ENCODE results near the gene ALDH1L2. TPM values are rescaled to one million over a fixed set of nuclear protein-coding genes. Genes with fewer than 3 reads are reported as not detected.

The ALDH1L2 gene
- total and polyA plus RNA-seq, 9 of the 15 experiments (the other 6 are each of a cell fraction or from before 2014, with no cell fraction given), result 1.1 to 9.9 (median 3.8) TPM

GRCh38 chr12:104986022-104986941, 98.0 kb downstream of the ALDH1L2 start, which contains the start of gene NOPCHAP1 (continued):
- TF ChIP-seq CUX1 (CRISPR knock-in tag; IDR thresholded peaks at IDR 0.05) (no peak), ZFP36 (IDR thresholded peaks at IDR 0.05; ENCODE audit: low read depth, low read length, partially characterized antibody) (no peak), USF2 (CRISPR knock-in tag; IDR thresholded peaks at IDR 0.05) (peak; percentile 20; the same call in 1 of the 2 replicates), ZNF77 (CRISPR knock-in tag; IDR thresholded peaks at IDR 0.05) (no peak), GABPA (tag; conservative IDR thresholded peaks at IDR 0.05; ENCODE audit: low read depth) (peak; percentile 43; the same call in 1 of the 2 replicates), ZNF696 (CRISPR knock-in tag; conservative IDR thresholded peaks at IDR 0.05) (no peak), ZNF212 (CRISPR knock-in tag; IDR thresholded peaks at IDR 0.05) (no peak), ARNT (IDR thresholded peaks at IDR 0.05) (no peak), ZKSCAN3 (CRISPR knock-in tag; IDR thresholded peaks at IDR 0.05) (peak; percentile 49; the same call in 1 of the 2 replicates), ZNF384 (IDR thresholded peaks at IDR 0.05; ENCODE audit: low read depth, low read length) (no peak), E2F6 (IDR thresholded peaks at IDR 0.05; ENCODE audit: borderline replicate concordance in 1 of 2, extremely low read depth in 1 of 2, insufficient read depth in 1 of 2, insufficient read length in 1 of 2, low read depth in 1 of 2, low read length in 1 of 2, poor library complexity in 1 of 2, severe bottlenecking in 1 of 2) (peak; percentile 41 to 62), SRSF7 (optimal IDR thresholded peaks at IDR 0.05; ENCODE audit: low read depth, low read length) (no peak), FOXK1 (CRISPR knock-in tag; IDR thresholded peaks at IDR 0.05; ENCODE audit: borderline replicate concordance) (no peak), JUND (IDR thresholded peaks at IDR 0.05; ENCODE audit: borderline replicate concordance, low read depth, low read length) (no peak), JUND (tag; IDR thresholded peaks at IDR 0.05; ENCODE audit: borderline replicate concordance, low read depth, low read length) (no peak), CHCHD3 (CRISPR knock-in tag; IDR thresholded peaks at IDR 0.05) (no peak), JUNB (CRISPR knock-in tag; conservative IDR thresholded peaks at IDR 0.05) (no peak), KLF16 (IDR thresholded peaks at IDR 0.05) (no peak), ETV1 (tag; conservative IDR thresholded peaks at IDR 0.05; ENCODE audit: low read depth) (0 out of 2 replicates have a peak, but pooled peaks have one; percentile 13), ZNF586 (CRISPR knock-in tag; conservative IDR thresholded peaks at IDR 0.05) (no peak), NR4A1 (CRISPR knock-in tag; IDR thresholded peaks at IDR 0.05) (no peak), NR4A1 (tag; IDR thresholded peaks at IDR 0.05) (no peak)

Data from K562 (cell line).